GM19238 (cell line): Measurements from ENCODE around the gene METTL6.
"Not testable (repeated sequence)": the region's sequence is repeated elsewhere in the genome, so short reads cannot be mapped to it uniquely, and the experiment has no call there.

Source experiments
- DNase-seq: peaks from one replicate; pipeline ENCODE4 v3.0.0; 2011; ENCODE audit warnings: low spot score; ENCODE audit not compliant: insufficient read length

METTL6 gene

DNA sequence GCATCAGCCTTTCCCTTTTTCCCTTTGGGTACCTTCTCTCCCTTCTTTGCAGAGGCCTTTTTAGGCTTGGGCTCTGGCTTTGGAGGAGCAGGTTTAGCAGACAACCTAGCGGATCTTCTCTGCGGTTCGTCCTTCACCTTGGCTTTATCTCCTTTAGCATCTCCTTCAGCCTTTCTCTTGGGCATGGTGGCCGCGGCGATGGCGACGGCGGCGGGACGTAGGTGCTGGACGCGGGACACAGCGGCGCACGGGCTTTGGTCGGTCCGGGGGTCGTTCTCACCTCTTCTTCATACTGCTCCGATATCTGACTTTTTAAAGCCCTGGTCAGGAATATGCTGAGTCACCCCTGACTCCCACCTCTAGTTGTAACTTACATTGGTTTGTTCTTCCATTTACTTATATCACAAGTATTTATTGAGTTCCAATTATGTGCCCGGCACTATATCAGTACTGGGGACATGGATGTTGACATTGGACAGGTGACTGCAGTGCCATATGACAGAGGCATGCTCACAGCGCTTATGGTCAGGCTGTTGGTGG lies 51.8 kb downstream of the METTL6 start:
- DNase-seq, result no peak

DNA sequence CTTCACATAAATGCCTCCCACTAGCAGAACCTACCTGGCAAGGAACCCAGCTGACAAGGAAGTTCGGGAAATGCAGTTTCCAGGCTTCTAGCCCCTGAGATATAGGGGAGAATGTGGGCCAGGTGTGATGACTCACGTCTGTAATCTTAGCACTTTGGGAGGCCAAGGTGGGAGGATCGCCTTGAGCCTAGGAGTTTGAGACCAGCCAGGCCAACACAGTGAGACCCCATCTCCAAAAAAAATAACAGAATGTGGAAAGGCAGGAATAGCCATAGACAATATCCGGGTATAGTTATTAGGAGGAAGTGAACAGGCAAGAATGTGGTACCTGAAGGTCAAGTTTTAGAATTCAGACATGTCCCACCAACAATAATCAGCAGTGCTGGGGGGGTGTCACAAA lies 54.4 kb downstream of the METTL6 start:
- no peak for DNase-seq

DNA sequence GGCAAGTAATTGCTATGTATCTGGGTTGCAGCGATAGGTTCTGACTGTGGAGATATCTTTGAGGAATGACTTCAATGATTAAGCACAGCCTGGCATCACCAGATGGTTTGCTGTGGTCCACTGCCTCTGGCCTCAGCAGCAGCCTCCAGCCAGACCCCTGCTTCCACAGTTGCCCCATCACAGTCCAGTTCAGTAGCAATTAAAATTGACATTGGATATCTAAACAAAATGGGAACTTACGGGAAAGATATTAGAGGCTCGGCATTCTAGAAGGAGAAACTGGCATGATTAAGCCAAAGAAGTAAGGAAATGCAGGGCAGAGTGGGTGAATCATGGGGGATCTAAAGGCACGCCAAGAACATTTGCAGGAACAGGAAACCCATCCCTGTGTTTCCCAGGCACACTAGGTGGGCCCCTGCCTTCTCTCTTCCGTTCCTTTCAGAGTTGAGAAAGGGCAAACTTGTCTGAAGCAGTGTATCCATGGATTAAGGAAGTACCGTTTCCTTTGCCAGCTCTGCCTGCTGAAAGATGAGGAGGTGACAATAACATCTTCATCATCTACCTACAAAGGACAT lies 58.7 kb downstream of the METTL6 start:
- no peak for DNase-seq

DNA sequence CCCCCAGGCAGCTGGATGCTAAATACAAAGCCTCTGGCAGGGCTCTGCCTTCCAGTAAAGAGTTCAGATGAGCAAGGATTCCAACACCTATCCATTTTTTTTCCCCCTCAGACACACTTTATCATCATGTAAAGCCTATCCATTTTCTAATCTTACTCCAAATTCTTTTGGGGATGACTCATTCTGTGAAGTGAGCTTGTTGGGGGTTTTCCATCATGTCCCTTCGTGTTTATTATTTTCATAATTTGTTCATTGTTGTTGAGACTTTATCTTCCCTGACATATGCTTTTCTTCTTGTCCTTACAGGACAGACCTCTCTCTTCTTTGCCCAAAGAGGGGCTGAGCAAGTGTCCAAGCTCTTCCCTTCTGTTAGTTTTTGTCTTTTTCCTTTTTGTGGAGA lies 60.3 kb downstream of the METTL6 start:
- no peak for DNase-seq

DNA sequence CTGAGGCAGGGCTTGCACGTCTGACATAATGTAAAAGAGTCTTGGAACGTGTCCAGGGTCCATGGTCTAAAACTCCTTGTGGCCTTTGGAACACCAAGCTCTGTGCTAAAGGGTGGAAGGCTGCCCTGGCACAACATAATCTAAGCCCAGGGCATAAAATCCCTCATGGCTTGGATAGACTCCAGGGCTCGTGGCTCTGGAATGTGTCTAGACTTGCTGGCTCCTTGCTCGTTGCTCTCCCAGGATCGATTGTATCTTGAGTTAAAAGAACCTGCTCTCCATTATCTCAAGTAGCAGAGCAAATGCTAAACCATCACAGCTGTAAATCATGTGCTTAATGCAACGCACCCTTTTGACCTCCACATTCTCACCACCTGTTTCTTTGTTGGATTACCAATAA lies 63.3 kb downstream of the METTL6 start:
- DNase-seq, result not testable (repeated sequence)

DNA sequence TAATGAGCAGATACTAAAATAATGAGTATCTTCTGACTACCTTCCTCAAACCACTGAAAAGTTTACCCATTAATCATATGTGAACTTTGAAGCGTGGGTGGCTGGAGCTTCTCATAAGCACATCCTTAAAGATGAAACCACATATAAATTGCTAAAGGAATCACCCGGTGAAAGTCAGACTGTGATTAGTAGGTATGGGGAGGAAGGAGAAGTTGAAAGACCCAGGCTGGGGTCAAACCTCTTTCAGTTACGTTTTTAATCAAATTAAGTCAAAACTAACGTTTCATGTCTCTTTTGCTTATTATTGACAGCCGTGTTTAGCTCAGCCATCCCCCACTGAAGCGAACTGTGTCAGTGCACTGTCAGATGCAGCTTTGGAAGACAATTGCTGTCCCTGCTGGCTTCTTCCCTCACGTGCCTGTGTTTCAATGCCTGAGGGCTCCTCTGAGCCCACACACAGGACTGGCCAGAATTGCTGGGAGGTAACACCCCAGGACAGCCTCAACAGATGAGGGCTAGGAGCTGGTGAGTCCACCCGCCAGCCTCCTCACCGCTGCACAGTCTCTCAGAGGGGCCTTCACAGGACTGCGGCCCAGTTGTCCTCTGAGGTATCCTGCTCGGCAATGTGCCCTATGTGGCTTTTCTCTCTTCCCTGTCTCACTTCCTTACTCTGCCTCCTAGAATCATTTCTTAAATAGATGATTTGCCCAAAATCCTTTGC lies 65.7 kb downstream of the METTL6 start:
- DNase-seq, result peak; percentile 70

DNA sequence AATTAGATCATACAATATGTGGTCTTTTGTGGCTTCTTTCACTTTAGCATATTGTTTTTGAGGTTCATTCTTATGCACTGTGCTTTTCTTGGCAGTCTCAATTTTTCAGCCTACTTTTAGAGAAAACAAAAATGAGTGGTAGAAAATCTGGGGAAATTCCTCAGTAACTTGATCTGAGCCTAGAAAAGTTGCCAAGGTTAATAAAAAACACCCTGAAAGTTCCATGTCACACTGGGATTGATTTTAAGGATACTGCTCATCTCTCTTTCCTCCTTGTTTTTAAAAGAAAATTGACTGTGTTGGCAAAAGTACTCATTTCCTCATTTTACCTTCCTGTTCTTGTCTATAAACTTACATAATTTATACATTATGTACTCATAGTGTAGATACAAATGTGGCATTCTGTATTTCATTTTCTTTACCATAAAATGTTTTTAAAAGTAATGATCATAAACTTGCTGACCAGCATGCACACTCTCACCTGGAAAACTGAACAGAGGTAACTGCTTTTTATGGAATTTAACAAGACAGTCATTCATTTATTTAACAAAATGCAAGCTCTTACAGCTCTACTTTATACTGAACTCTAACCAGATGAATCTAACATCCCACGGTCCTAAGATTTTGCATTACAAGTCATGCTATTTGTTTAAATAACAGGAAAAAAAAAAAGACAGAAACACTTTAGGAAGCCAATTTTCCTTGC lies 66.4 kb downstream of the METTL6 start:
- DNase-seq, result no peak
